Endothelial cell of umbilical vein (primary cell): ENCODE results near the gene PPP1CA. TPM values are rescaled to one million over a fixed set of nuclear protein-coding genes. Genes with fewer than 3 reads are reported as not detected.

ENCODE experiments used
- BruUV-seq: library from RNA; stranded (reverse); fragments of 400-500 nt; replicated peaks from 2 replicates; lab custom pipeline; 2021; lab: Mats Ljungman, UMichigan
- CTCF ChIA-PET: fragments of 300-600, 350-600 bp; sonication (Branson Sonifier 250); formaldehyde crosslinking; loops from one replicate; lab custom pipeline; 2021; ENCODE audit warnings: antibody characterized with exemption, inconsistent platforms; lab: Charles Lee
- POLR2A ChIA-PET: fragments of 300-600, 350-600 bp; sonication (Branson Sonifier 250); formaldehyde crosslinking; loops from one replicate; lab custom pipeline; 2021; ENCODE audit warnings: antibody characterized with exemption, inconsistent platforms; lab: Charles Lee
- DNase-seq: peaks from one replicate; pipeline ENCODE4 v3.0.0-alpha.2; 2011; ENCODE audit warnings: low read depth, low spot score
- FAIRE-seq: peaks from 2 replicates; lab custom pipeline; 2011; peaks lifted over from hg19 to GRCh38; lab: Jason Lieb, UNC
- H2AFZ ChIP-seq: 2 replicates; pipeline ENCODE4 v1.6.0; 2012; ENCODE audit warnings: low read depth, low read length, control low read depth, inconsistent platforms
- H3K27ac ChIP-seq: 2 replicates; pipeline ENCODE4 v1.5.1; 2011; ENCODE audit warnings: low read depth, mild to moderate bottlenecking, control low read depth, low read length, moderate library complexity; ENCODE audit not compliant: insufficient read depth
- H3K27me3 ChIP-seq, 2 experiments: 2 replicates each; pipeline versions ENCODE4 v1.6.0 to v1.6.1; 2011; ENCODE audit warnings: low read length in 2 of 2, mixed read lengths in 1 of 2; ENCODE audit not compliant: control insufficient read depth in 2 of 2, insufficient read depth in 2 of 2
- H3K36me3 ChIP-seq, 2 experiments: 2 replicates in 1 of 2; 3 replicates in 1 of 2; pipeline ENCODE4 v1.5.1; 2011; ENCODE audit warnings: low read length in 2 of 2, mild to moderate bottlenecking in 1 of 2, moderate library complexity in 1 of 2; ENCODE audit not compliant: control insufficient read depth in 2 of 2, insufficient read depth in 2 of 2; ENCODE audit errors: extremely low read depth in 1 of 2
- H3K4me1 ChIP-seq: 3 replicates; pipeline ENCODE4 v1.5.1; 2011; ENCODE audit warnings: mild to moderate bottlenecking, low read length; ENCODE audit not compliant: control insufficient read depth, insufficient read depth; ENCODE audit errors: extremely low read depth
- H3K4me2 ChIP-seq: 2 replicates; pipeline ENCODE4 v1.6.1; 2011; ENCODE audit warnings: low read length, control low read depth, mixed read lengths; ENCODE audit not compliant: insufficient read depth
- H3K4me3 ChIP-seq, 3 experiments: fragments of 200-600 bp in 1 of 3; sonication (generic), shearing (Covaris generic) in 1 of 3; replicated peaks in 1 of 3; 2 replicates each; pipeline ENCODE4 v1.5.1; 2011 to 2016; ENCODE audit warnings: control low read depth in 3 of 3, low read length in 3 of 3, mild to moderate bottlenecking in 2 of 3, inconsistent platforms in 1 of 3, low read depth in 1 of 3, moderate library complexity in 1 of 3; ENCODE audit not compliant: insufficient read depth in 1 of 3
- H3K79me2 ChIP-seq: 2 replicates; pipeline ENCODE4 v1.6.0; 2012; ENCODE audit warnings: low read length, inconsistent platforms; ENCODE audit not compliant: control insufficient read depth, insufficient read depth
- H3K9ac ChIP-seq: replicated peaks from 2 replicates; pipeline ENCODE3; 2011; ENCODE audit warnings: low read length, control low read depth; ENCODE audit not compliant: insufficient read depth; ENCODE audit errors: extremely low read depth
- H3K9me1 ChIP-seq: replicated peaks from 3 replicates; pipeline ENCODE4 v1.6.0; 2011; ENCODE audit warnings: mild to moderate bottlenecking, low read length; ENCODE audit not compliant: control insufficient read depth, insufficient read depth; ENCODE audit errors: extremely low read depth
- H3K9me3 ChIP-seq: replicated peaks from 2 replicates; pipeline ENCODE4 v1.5.1; 2012; ENCODE audit warnings: low read length, inconsistent platforms; ENCODE audit not compliant: control insufficient read depth, insufficient read depth
- H4K20me1 ChIP-seq: replicated peaks from 2 replicates; pipeline ENCODE3; 2011; ENCODE audit warnings: mild to moderate bottlenecking, low read length; ENCODE audit not compliant: control insufficient read depth, insufficient read depth; ENCODE audit errors: extremely low read depth
- EZH2 ChIP-seq: IDR thresholded peaks from 2 replicates; pipeline ENCODE4 v1.6.1; 2012; ENCODE audit warnings: borderline replicate concordance, low read depth, mild to moderate bottlenecking, moderate library complexity, low read length, inconsistent platforms; ENCODE audit not compliant: severe bottlenecking
- FOS ChIP-seq: IDR thresholded peaks from 2 replicates; pipeline ENCODE4 v1.6.1; 2011; ENCODE audit warnings: mild to moderate bottlenecking, low read length, moderate library complexity, borderline replicate concordance; ENCODE audit not compliant: insufficient read depth
- GATA2 ChIP-seq: IDR thresholded peaks from 2 replicates; pipeline ENCODE4 v1.7.0; 2011; ENCODE audit warnings: low read depth, mild to moderate bottlenecking, moderate library complexity, mixed read lengths, low read length; ENCODE audit not compliant: insufficient read length, insufficient read depth
- JUN ChIP-seq: IDR thresholded peaks from 2 replicates; pipeline ENCODE4 v1.6.1; 2011; ENCODE audit warnings: borderline replicate concordance, low read depth; ENCODE audit not compliant: insufficient read length, insufficient read depth
- MYC ChIP-seq: IDR thresholded peaks from one replicate; pipeline ENCODE4 v1.6.1; 2011; ENCODE audit warnings: mild to moderate bottlenecking, low read depth, low read length
- POLR2A ChIP-seq: IDR thresholded peaks from 2 replicates; pipeline ENCODE4 v1.6.1; 2012; ENCODE audit warnings: low read depth, mild to moderate bottlenecking, control low read depth, low read length
- POLR2AphosphoS5 ChIP-seq: IDR thresholded peaks from 2 replicates; pipeline ENCODE4 v1.6.1; 2012; ENCODE audit warnings: low read depth, mild to moderate bottlenecking, control low read depth, low read length, moderate library complexity; ENCODE audit not compliant: insufficient read depth
- dilution Hi-C: fragments of 300-500 bp; cut with MboI; formaldehyde crosslinking; loops from one replicate; pipeline ENCODE4 v1.15.0; 2019; ENCODE audit warnings: low sequenced_read_pairs; ENCODE audit not compliant: extremely low pct_ligation_motif_present
- intact Hi-C: fragments of 100-400 bp; cut with micrococcal nuclease; formaldehyde crosslinking; loops from one replicate; pipeline ENCODE4 v1.10.0; 2022
- polyA plus RNA-seq, 4 experiments: library from polyadenylated mRNA; depleted of rRNA in 3 of 4; stranded (reverse) in 3 of 4; unstranded in 1 of 4; fragments of >200 nt; gene quantifications; 2 replicates each; pipeline versions ENCODE4 v1.2.1 to v1.2.3, GENCODE V29; 2011 to 2012; ENCODE audit warnings: missing spikeins in 1 of 4
- total RNA-seq: library from RNA; stranded (reverse); gene quantifications from 2 replicates; pipeline ENCODE4 v1.2.3, GENCODE V29; 2021
- TF ChIP-seq, protein P1 (sequence below), 2 donors: IDR thresholded peaks; 1 replicate in 1 of 2; 2 replicates in 1 of 2; pipeline ENCODE4 v1.5.1; 2011; ENCODE audit warnings: low read length in 2 of 2, mild to moderate bottlenecking in 2 of 2, moderate library complexity in 2 of 2, control low read depth in 1 of 2, inconsistent platforms in 1 of 2, low read depth in 1 of 2; ENCODE audit not compliant: insufficient read depth in 1 of 2; ENCODE audit errors: extremely low read depth in 1 of 2
- TF ChIP-seq, protein P2 (sequence below): IDR thresholded peaks from 2 replicates; pipeline ENCODE4 v1.6.1; 2011; ENCODE audit not compliant: insufficient read depth, insufficient read length

Gene PPP1CA
- total and polyA plus RNA-seq, 2 donors (not counting 3 experiments of a cell fraction or from before 2014, with no cell fraction given), result 192 to 419 TPM

- TF ChIP-seq POLR2AphosphoS5 (no peak), POLR2A (no peak), FOS (no peak), JUN (no peak), EZH2 (no peak), GATA2 (no peak), MYC (no peak)
- TF ChIP-seq, protein P1, sequence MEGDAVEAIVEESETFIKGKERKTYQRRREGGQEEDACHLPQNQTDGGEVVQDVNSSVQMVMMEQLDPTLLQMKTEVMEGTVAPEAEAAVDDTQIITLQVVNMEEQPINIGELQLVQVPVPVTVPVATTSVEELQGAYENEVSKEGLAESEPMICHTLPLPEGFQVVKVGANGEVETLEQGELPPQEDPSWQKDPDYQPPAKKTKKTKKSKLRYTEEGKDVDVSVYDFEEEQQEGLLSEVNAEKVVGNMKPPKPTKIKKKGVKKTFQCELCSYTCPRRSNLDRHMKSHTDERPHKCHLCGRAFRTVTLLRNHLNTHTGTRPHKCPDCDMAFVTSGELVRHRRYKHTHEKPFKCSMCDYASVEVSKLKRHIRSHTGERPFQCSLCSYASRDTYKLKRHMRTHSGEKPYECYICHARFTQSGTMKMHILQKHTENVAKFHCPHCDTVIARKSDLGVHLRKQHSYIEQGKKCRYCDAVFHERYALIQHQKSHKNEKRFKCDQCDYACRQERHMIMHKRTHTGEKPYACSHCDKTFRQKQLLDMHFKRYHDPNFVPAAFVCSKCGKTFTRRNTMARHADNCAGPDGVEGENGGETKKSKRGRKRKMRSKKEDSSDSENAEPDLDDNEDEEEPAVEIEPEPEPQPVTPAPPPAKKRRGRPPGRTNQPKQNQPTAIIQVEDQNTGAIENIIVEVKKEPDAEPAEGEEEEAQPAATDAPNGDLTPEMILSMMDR (IDR thresholded peaks at IDR 0.05; ENCODE audit: extremely low read depth in 1 of 2, insufficient read depth in 1 of 2, low read depth in 1 of 2, low read length in 2 of 2), result no peak
- TF ChIP-seq, protein P2, sequence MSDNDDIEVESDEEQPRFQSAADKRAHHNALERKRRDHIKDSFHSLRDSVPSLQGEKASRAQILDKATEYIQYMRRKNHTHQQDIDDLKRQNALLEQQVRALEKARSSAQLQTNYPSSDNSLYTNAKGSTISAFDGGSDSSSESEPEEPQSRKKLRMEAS, result no peak
- intact Hi-C loops, result no loop called here
- H4K20me1 ChIP-seq, result no peaks in the 10 kb centered on the region
- DNase-seq (no peak), FAIRE-seq (no peak)
- BruUV-seq, result no TSS peak
- H3K27me3 ChIP-seq, result peaks cover 0 to 13% of the 10 kb centered on the region in 2 experiments
- no peak overlapping the region for H2AFZ ChIP-seq
- H3K4me2 ChIP-seq, result no peak overlapping the region
- H3K9me3 ChIP-seq, result no peaks in the 10 kb centered on the region
- dilution Hi-C loops, result no loop called here
- no peak overlapping the region for H3K9ac ChIP-seq
- H3K9me1 ChIP-seq, result no peaks in the 10 kb centered on the region
- CTCF ChIA-PET, result interaction anchor here (0.8 to 3.7 kb wide), 3 partner anchors 12 to 62 kb away, joined by 3 to 22 read pairs (median 3); partner anchors contain the start of gene PPP1CA
- H3K4me3 ChIP-seq, result no peak overlapping the region
- no peaks in the 10 kb centered on the region for H3K79me2 ChIP-seq
- POLR2A ChIA-PET, result no interaction called here
- H3K27ac ChIP-seq, result no peak overlapping the region
- no peaks in the 10 kb centered on the region for H3K4me1 ChIP-seq
- no peaks in the 10 kb centered on the region for H3K36me3 ChIP-seq
These were observed 11.7 kb upstream of the PPP1CA start for GRCh38 chr11:67413266-67413849.
